ENCODE results near the gene LRP8.

- no peak for TF ChIP-seq USF2 (CRISPR knock-in tag; IDR thresholded peaks at IDR 0.05)
- no peak for TF ChIP-seq CTCF (IDR thresholded peaks at IDR 0.05)
- no peak for TF ChIP-seq AFF4 (CRISPR knock-in tag; IDR thresholded peaks at IDR 0.05; ENCODE audit: borderline replicate concordance)
- no peak for TF ChIP-seq MLX (CRISPR knock-in tag; IDR thresholded peaks at IDR 0.05)
- TF ChIP-seq ZNF232 (CRISPR knock-in tag; IDR thresholded peaks at IDR 0.05), result no peak
- TF ChIP-seq ATF2 (CRISPR knock-in tag; IDR thresholded peaks at IDR 0.05; ENCODE audit: borderline replicate concordance, low read depth), result no peak
- no peak for TF ChIP-seq ATF1 (CRISPR knock-in tag; IDR thresholded peaks at IDR 0.05)
- TF ChIP-seq ESRRA (CRISPR knock-in tag; IDR thresholded peaks at IDR 0.05; ENCODE audit: borderline replicate concordance), result no peak
- TF ChIP-seq JUN (CRISPR knock-in tag; IDR thresholded peaks at IDR 0.05), result no peak
- TF ChIP-seq PRDM15 (CRISPR knock-in tag; IDR thresholded peaks at IDR 0.05), result no peak
- no peak for TF ChIP-seq TCF7 (CRISPR knock-in tag; IDR thresholded peaks at IDR 0.05; ENCODE audit: low read depth)
- TF ChIP-seq MAX (CRISPR knock-in tag; IDR thresholded peaks at IDR 0.05), result no peak
- TF ChIP-seq GTF2I (CRISPR knock-in tag; conservative IDR thresholded peaks at IDR 0.05), result no peak
- TF ChIP-seq CREB1 (CRISPR knock-in tag; IDR thresholded peaks at IDR 0.05), result no peak
Measured at GRCh38 chr1:53219711-53220110, 108.2 kb downstream of the LRP8 start.
